Naive thymus-derived CD4-positive, alpha-beta T cell (primary cell): Measurements from ENCODE around the gene ZEB1. TPM values are rescaled to one million over a fixed set of nuclear protein-coding genes. Genes with fewer than 3 reads are reported as not detected.
A peak's percentile ranks its signal among the peaks of the same experiment; 100 is the strongest.

Source experiments
- ATAC-seq: fragments of 150-1000 bp; cut with Tn5 transposase; 2 replicates; pipeline ENCODE4 v1.10.0; 2021; ENCODE audit warnings: mild to moderate bottlenecking, moderate library complexity
- CTCF ChIA-PET: fragments of 350-600 bp; sonication (Branson Sonifier 250); formaldehyde crosslinking; loops from one replicate; lab custom pipeline; 2021; ENCODE audit warnings: antibody characterized with exemption; lab: Charles Lee
- POLR2A ChIA-PET: fragments of 350-600 bp; sonication (Branson Sonifier 250); formaldehyde crosslinking; loops from one replicate; lab custom pipeline; 2021; ENCODE audit warnings: antibody characterized with exemption, inconsistent platforms; lab: Charles Lee
- DNase-seq, 9 donors: peaks; one replicate each; pipeline versions ENCODE4 v3.0.0 to v3.0.0-alpha.2; 2020 to 2022; ENCODE audit warnings: mixed read lengths in 1 of 9
- H3K27ac ChIP-seq: one replicate; pipeline ENCODE4 v1.7.0; 2013; ENCODE audit warnings: mild to moderate bottlenecking, low read depth, low read length, moderate library complexity
- H3K27me3 ChIP-seq, 2 donors: one replicate each; pipeline ENCODE4 v1.7.0; 2013; ENCODE audit warnings: low read length in 2 of 2, mild to moderate bottlenecking in 2 of 2, moderate library complexity in 2 of 2; ENCODE audit not compliant: control insufficient read depth in 2 of 2, insufficient read depth in 2 of 2
- H3K36me3 ChIP-seq, 3 experiments: 1 replicate in 2 of 3; 2 replicates in 1 of 3; pipeline ENCODE4 v1.7.0; 2013; ENCODE audit warnings: low read length in 3 of 3, mild to moderate bottlenecking in 3 of 3, moderate library complexity in 1 of 3; ENCODE audit not compliant: insufficient read depth in 3 of 3, control insufficient read depth in 2 of 3
- H3K4me1 ChIP-seq, 2 donors: one replicate each; pipeline ENCODE4 v1.7.0; 2013; ENCODE audit warnings: low read length in 2 of 2, mild to moderate bottlenecking in 2 of 2, moderate library complexity in 1 of 2; ENCODE audit not compliant: control insufficient read depth in 2 of 2, insufficient read depth in 2 of 2
- H3K4me3 ChIP-seq: 2 replicates; pipeline ENCODE4 v1.7.0; 2013; ENCODE audit warnings: mild to moderate bottlenecking, low read length
- H3K9me3 ChIP-seq, 3 experiments: 1 replicate in 2 of 3; 2 replicates in 1 of 3; pipeline ENCODE4 v1.7.0; 2013; ENCODE audit warnings: low read length in 3 of 3; ENCODE audit not compliant: control insufficient read depth in 2 of 3
- H3K27ac Mint-ChIP-seq, 9 donors: one replicate each; pipeline ENCODE4 v1.8.0; 2020 to 2022; ENCODE audit warnings: mixed read lengths in 9 of 9, mild to moderate bottlenecking in 8 of 9, moderate library complexity in 5 of 9, inconsistent platforms in 2 of 9
- H3K27me3 Mint-ChIP-seq, 5 donors: one replicate each; pipeline ENCODE4 v1.8.0; 2021 to 2022; ENCODE audit warnings: mixed read lengths in 5 of 5, mild to moderate bottlenecking in 1 of 5
- H3K36me3 Mint-ChIP-seq, 5 donors: one replicate each; pipeline ENCODE4 v1.8.0; 2020 to 2022; ENCODE audit warnings: mixed read lengths in 5 of 5, mild to moderate bottlenecking in 3 of 5, inconsistent platforms in 1 of 5
- H3K4me1 Mint-ChIP-seq, 7 donors: one replicate each; pipeline ENCODE4 v1.8.0; 2020 to 2022; ENCODE audit warnings: mixed read lengths in 7 of 7, mild to moderate bottlenecking in 3 of 7, inconsistent platforms in 1 of 7
- H3K4me3 Mint-ChIP-seq, 10 donors: one replicate each; pipeline ENCODE4 v1.8.0; 2020 to 2022; ENCODE audit warnings: mild to moderate bottlenecking in 10 of 10, mixed read lengths in 10 of 10, moderate library complexity in 6 of 10, inconsistent platforms in 2 of 10
- H3K9me3 Mint-ChIP-seq, 11 donors: one replicate each; pipeline ENCODE4 v1.8.0; 2020 to 2022; ENCODE audit warnings: mixed read lengths in 11 of 11, mild to moderate bottlenecking in 4 of 11, inconsistent platforms in 1 of 11, moderate library complexity in 1 of 11
- intact Hi-C, 2 donors: fragments of 100-400 bp; cut with micrococcal nuclease; formaldehyde crosslinking; loops; one replicate each; pipeline ENCODE4 v1.15.1; 2023
- polyA plus RNA-seq, 2 donors: library from polyadenylated mRNA; unstranded; fragments of 300-500 nt; fragmentation: Illumina TruSeq; gene quantifications; one replicate each; pipeline ENCODE4 v1.2.3, GENCODE V29; 2021
- total RNA-seq, 6 experiments: library from RNA in 5 of 6; stranded (reverse) in 5 of 6; gene quantifications; 1 replicate in 5 of 6; 2 replicates in 1 of 6; pipeline ENCODE4 v1.2.3 and lab custom pipeline; 2021 to 2026

ZEB1 gene
- total and polyA plus RNA-seq, 7 experiments from 2014 or later = 37.4 to 126 (median 77.5) TPM

DNA sequence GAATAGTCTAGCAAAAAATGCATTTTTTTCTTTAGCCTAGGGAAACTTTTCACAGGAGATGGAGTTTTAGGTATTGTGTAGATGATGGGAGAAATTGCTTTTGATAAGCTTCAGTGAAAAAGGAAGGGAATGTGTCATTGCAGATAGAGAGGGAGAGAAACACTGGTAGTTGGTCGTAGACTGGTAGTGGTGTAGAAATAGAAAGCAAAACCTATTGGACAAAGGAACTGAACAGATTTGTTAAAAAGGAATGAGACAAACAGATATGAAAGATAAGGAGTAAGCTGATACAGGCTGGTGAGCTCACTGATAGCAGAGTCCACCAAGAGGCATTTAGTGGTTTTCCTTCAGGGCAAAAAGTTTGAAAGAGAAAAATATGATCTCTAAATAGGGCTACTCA, 94.3 kb downstream of the ZEB1 start:
- ChIA-PET POLR2A (no interaction called here), CTCF (no interaction called here)
- intact Hi-C loops = loop anchor here in 1 of 2 donors (5.0 kb wide), 1 partner anchor 86 kb away; no protein-coding TSS in a partner anchor
- H3K4me1 Mint-ChIP-seq = peaks cover 9 to 68% (median 54%) of the 10 kb centered on the region in 7 donors
- peaks cover 10 to 33% (median 27%) of the 10 kb centered on the region in 5 donors for H3K36me3 Mint-ChIP-seq
- DNase-seq = no peak
- H3K9me3 Mint-ChIP-seq = peaks cover 0 to 15% (median 3%) of the 10 kb centered on the region in 11 donors
- peak overlapping the region in 1 of 9 donors; percentile 16 for H3K27ac Mint-ChIP-seq
- Histone ChIP-seq H3K4me1 (no peaks in the 10 kb centered on the region), H3K36me3 (no peaks in the 10 kb centered on the region), H3K4me3 (no peak overlapping the region), H3K27me3 (no peaks in the 10 kb centered on the region), H3K27ac (no peak overlapping the region), H3K9me3 (no peaks in the 10 kb centered on the region)
- no peak for ATAC-seq
- H3K4me3 Mint-ChIP-seq = peak overlapping the region in 3 of 10 donors; percentile 6 to 7 (median 7)
- no peaks in the 10 kb centered on the region for H3K27me3 Mint-ChIP-seq

DNA sequence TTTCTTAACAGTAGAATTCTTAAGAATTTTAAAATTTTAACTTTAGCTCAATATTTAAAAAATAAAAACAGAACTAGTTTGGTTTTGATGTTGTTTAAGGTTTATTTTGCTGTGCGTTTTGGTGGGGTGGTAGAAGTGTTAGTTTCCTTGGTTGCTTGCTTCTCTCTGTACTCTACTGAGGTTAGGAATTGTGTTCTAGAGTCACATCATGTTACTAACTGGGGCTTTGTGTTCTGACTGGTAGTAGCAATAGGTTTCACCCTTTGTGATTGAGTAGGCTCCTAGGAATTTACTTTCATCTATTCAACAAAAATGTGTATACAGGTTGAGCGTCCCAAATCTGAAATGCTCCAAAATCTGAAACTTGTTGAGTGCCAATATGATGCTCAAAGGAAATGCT, 99.5 kb downstream of the ZEB1 start:
- Mint-ChIP-seq H3K4me3 (peak overlapping the region in 2 of 10 donors; percentile 3 to 8), H3K27ac (peak overlapping the region in 1 of 9 donors; percentile 17), H3K36me3 (peaks cover 4 to 30% (median 17%) of the 10 kb centered on the region in 5 donors), H3K4me1 (peaks cover 18 to 93% (median 81%) of the 10 kb centered on the region in 7 donors), H3K9me3 (no peaks in the 10 kb centered on the region), H3K27me3 (no peaks in the 10 kb centered on the region)
- intact Hi-C loops = no loop called here
- ChIA-PET POLR2A (no interaction called here), CTCF (interaction anchor here (0.7 kb wide), 1 partner anchor 25 kb away, joined by 3 read pairs; no protein-coding TSS in a partner anchor)
- H3K27me3 ChIP-seq = no peaks in the 10 kb centered on the region
- H3K4me1 ChIP-seq = no peaks in the 10 kb centered on the region
- no peaks in the 10 kb centered on the region for H3K9me3 ChIP-seq
- H3K36me3 ChIP-seq = no peaks in the 10 kb centered on the region
- ATAC-seq = no peak
- H3K27ac ChIP-seq = no peak overlapping the region
- no peak for DNase-seq
- no peak overlapping the region for H3K4me3 ChIP-seq

DNA sequence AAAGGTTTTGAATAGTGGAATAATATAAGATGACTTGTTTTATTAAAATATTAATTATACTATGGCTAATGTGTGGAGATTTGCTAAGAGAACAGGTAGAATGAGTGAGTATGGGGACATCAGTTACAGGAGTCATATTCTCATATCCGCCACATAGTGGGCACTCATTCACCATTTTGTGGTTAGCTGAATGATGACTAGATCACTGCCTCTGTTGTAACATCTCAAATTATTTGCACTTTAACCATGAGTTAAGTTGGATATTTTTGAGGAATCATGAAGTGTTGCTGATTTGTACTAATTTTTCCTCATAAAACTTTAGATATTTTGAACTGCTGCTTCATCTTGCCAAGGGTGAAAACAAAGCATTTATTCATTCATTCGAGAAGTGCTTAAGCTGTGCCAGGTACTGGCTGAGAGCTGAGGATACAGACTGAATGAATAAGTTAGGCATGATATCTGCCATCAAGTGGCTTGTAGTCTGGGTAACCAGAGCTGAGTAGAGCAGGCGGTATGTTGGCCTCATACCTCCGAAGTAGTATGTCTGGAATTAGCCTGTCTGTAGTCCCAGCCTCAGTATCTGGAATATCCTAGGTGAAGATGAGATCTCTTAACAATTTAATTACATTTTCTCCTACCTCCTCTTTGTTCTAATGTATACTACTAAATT, 100.5 kb downstream of the ZEB1 start:
- peaks cover 14 to 93% (median 72%) of the 10 kb centered on the region in 7 donors for H3K4me1 Mint-ChIP-seq
- no peak overlapping the region for H3K27ac ChIP-seq

DNA sequence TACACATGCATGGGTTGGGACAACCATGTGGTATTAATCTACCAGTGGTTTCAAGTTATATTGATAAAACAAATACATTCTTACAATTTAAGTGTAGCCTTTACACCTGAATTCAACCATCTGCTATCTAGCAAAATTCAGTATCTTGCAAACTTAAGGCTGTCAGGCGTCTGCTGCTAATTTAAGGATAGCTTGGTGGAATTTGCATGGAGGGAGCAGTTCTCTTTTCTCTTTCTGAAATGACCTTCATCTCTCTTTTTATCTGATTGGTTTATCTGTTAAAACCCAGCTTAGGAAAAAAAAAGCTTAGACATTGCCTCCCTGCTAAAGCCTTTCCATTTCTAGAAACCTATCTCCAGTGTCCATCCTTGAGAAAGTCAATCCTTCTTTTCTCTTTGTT, 102.3 kb downstream of the ZEB1 start:
- DNase-seq (no peak), ATAC-seq (no peak)
- Histone ChIP-seq H3K36me3 (no peaks in the 10 kb centered on the region), H3K27ac (no peak overlapping the region), H3K4me3 (no peak overlapping the region), H3K4me1 (peaks cover 0 to 6% of the 10 kb centered on the region in 2 donors), H3K9me3 (no peaks in the 10 kb centered on the region), H3K27me3 (no peaks in the 10 kb centered on the region)
- POLR2A ChIA-PET = interaction anchor here (0.6 kb wide), 1 partner anchor 9 kb away, joined by 3 read pairs; no protein-coding TSS in a partner anchor
- no peaks in the 10 kb centered on the region for H3K27me3 Mint-ChIP-seq
- H3K36me3 Mint-ChIP-seq = peaks cover 4 to 32% (median 17%) of the 10 kb centered on the region in 5 donors
- no peak overlapping the region for H3K27ac Mint-ChIP-seq
- peaks cover 16 to 92% (median 72%) of the 10 kb centered on the region in 7 donors for H3K4me1 Mint-ChIP-seq
- H3K9me3 Mint-ChIP-seq = no peaks in the 10 kb centered on the region
- H3K4me3 Mint-ChIP-seq = no peak overlapping the region
- intact Hi-C loops = no loop called here
- CTCF ChIA-PET = no interaction called here

More for the DNA sequence above, 100.5 kb downstream of the ZEB1 start:
- Histone ChIP-seq H3K27me3 (no peaks in the 10 kb centered on the region), H3K9me3 (no peaks in the 10 kb centered on the region), H3K4me3 (no peak overlapping the region), H3K4me1 (no peaks in the 10 kb centered on the region), H3K36me3 (no peaks in the 10 kb centered on the region)
- DNase-seq (no peak), ATAC-seq (no peak)
- peaks cover 4 to 30% (median 17%) of the 10 kb centered on the region in 5 donors for H3K36me3 Mint-ChIP-seq
- H3K9me3 Mint-ChIP-seq = no peaks in the 10 kb centered on the region
- ChIA-PET CTCF (no interaction called here), POLR2A (no interaction called here)
- peak overlapping the region in 2 of 9 donors; percentile 19 to 23 for H3K27ac Mint-ChIP-seq
- no peaks in the 10 kb centered on the region for H3K27me3 Mint-ChIP-seq
- H3K4me3 Mint-ChIP-seq = peak overlapping the region in 1 of 10 donors; percentile 12
- intact Hi-C loops = no loop called here

DNA sequence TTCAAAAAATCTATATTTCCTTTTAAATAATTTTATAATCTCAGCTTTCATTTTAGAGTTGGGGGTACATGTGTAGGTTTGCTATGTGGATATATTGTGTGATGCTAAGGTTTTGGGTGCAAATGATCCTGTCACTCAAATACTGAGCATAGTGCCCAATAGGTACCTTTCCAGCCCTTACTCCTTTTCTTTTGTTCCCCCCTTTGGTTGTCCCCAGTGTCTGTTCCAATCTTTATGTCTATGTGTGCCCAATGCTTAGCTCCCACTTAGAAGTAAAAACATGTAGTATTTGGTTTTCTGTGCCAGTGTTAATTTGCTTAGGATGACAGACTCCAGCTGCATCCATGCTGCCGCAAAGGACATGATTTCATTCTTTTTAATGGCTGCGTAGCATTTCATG, 103.6 kb downstream of the ZEB1 start:
- H3K27ac ChIP-seq = no peak overlapping the region
- no peak overlapping the region for H3K4me3 ChIP-seq
- H3K27me3 Mint-ChIP-seq = no peaks in the 10 kb centered on the region
- no peaks in the 10 kb centered on the region for H3K36me3 ChIP-seq
- CTCF ChIA-PET = no interaction called here
- no peak overlapping the region for H3K27ac Mint-ChIP-seq
- POLR2A ChIA-PET = no interaction called here
- peaks cover 4 to 33% (median 21%) of the 10 kb centered on the region in 5 donors for H3K36me3 Mint-ChIP-seq
- H3K4me1 ChIP-seq = peaks cover 0 to 9% of the 10 kb centered on the region in 2 donors
- intact Hi-C loops = no loop called here
- H3K9me3 ChIP-seq = no peaks in the 10 kb centered on the region
- H3K4me1 Mint-ChIP-seq = peaks cover 20 to 88% (median 75%) of the 10 kb centered on the region in 7 donors
- peaks cover 0 to 5% (median 0%) of the 10 kb centered on the region in 11 donors for H3K9me3 Mint-ChIP-seq
- DNase-seq (no peak), ATAC-seq (no peak)
- no peak overlapping the region for H3K4me3 Mint-ChIP-seq
- H3K27me3 ChIP-seq = no peaks in the 10 kb centered on the region

DNA sequence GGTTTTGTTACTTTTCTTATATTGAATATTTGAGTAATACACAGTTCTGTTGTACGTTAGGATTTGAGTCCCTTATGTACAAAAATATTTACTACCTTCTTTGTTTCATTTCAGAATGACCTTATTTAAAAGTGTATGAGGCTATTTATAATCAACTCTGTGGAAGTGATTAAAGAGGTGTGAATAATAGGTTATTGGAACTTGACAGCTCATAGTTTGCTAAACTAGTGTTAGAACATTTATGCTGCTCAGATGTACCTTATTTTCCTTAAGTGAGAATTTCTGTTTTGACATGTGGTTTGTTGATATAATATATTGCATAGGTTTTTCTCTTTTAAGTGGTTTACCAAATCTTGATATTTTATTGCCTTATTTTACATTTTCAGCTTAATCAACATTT, 105.5 kb downstream of the ZEB1 start:
- Mint-ChIP-seq H3K36me3 (peaks cover 3 to 47% (median 32%) of the 10 kb centered on the region in 5 donors), H3K4me3 (no peak overlapping the region), H3K27ac (no peak overlapping the region), H3K9me3 (peaks cover 0 to 18% (median 6%) of the 10 kb centered on the region in 11 donors), H3K27me3 (no peaks in the 10 kb centered on the region), H3K4me1 (peaks cover 26 to 89% (median 80%) of the 10 kb centered on the region in 7 donors)
- no peaks in the 10 kb centered on the region for H3K9me3 ChIP-seq
- ChIA-PET POLR2A (no interaction called here), CTCF (no interaction called here)
- no peak overlapping the region for H3K27ac ChIP-seq
- peaks cover 0 to 9% of the 10 kb centered on the region in 2 donors for H3K4me1 ChIP-seq
- DNase-seq (no peak), ATAC-seq (no peak)
- intact Hi-C loops = no loop called here
- no peaks in the 10 kb centered on the region for H3K36me3 ChIP-seq
- no peak overlapping the region for H3K4me3 ChIP-seq
- no peaks in the 10 kb centered on the region for H3K27me3 ChIP-seq
